Cardiac muscle cell (in vitro differentiated cells and primary cell): ENCODE measurements around the gene HSPB2. TPM values are rescaled to one million over a fixed set of nuclear protein-coding genes. Genes with fewer than 3 reads are reported as not detected.

Experiments used
- DNase-seq, 2 donors: peaks; one replicate each; pipeline versions ENCODE4 v3.0.0 to v3.0.0-alpha.2; 2010 to 2017; ENCODE audit warnings: low read depth in 1 of 2, low spot score in 1 of 2
- H3K27ac ChIP-seq: fragments of 200-600 bp; sonication (generic); 2 replicates; pipeline ENCODE4 v1.5.1; 2016
- H3K27me3 ChIP-seq: fragments of 200-600 bp; sonication (generic); 2 replicates; pipeline ENCODE4 v1.6.0; 2016; ENCODE audit warnings: control low read depth
- H3K36me3 ChIP-seq: fragments of 200-600 bp; sonication (generic); 2 replicates; pipeline ENCODE4 v1.5.1; 2016; ENCODE audit warnings: control low read depth
- H3K4me1 ChIP-seq: fragments of 200-600 bp; sonication (generic); 2 replicates; pipeline ENCODE4 v1.8.1; 2017; ENCODE audit warnings: low read depth, mild to moderate bottlenecking, mixed run types
- H3K4me3 ChIP-seq: fragments of 200-600 bp; sonication (generic); 2 replicates; pipeline ENCODE4 v1.5.1; 2016; ENCODE audit warnings: mild to moderate bottlenecking
- H3K9me3 ChIP-seq: fragments of 200-600 bp; sonication (generic); 2 replicates; pipeline ENCODE4 v1.5.1; 2017; ENCODE audit warnings: low read depth, mild to moderate bottlenecking, control low read depth
- CTCF ChIP-seq: IDR thresholded peaks from 2 replicates; pipeline ENCODE4 v1.5.1; 2012; ENCODE audit warnings: low read depth, mild to moderate bottlenecking, low read length
- polyA plus RNA-seq: library from polyadenylated mRNA; unstranded; fragments of >200 nt; fragmentation: Nextera tagmentation; extraction: Ambion mirVana; gene quantifications from 2 replicates; pipeline ENCODE4 v1.2.1, GENCODE V29; 2016
- total RNA-seq: library from RNA; depleted of rRNA; stranded (reverse); fragments of >200 nt; gene quantifications from 2 replicates; pipeline ENCODE4 v1.2.3, GENCODE V29; 2016

HSPB2 gene
- 0.36 and 0.74 TPM in 2 replicates for total RNA-seq
- polyA plus RNA-seq = 6.6 and 9.2 TPM in 2 replicates

GRCh38 chr11:111912535-111912934, at the start of gene HSPB2:
HSPB2 (plus strand) TSS chr11:111912734; CDS start chr11:111912830, 96 bp downstream.
- no peak within 1 kb of the TSS for H3K4me3 ChIP-seq
- peaks cover 41% of the 10 kb centered on the region for H3K4me1 ChIP-seq
- no peaks in the 10 kb centered on the region for H3K27me3 ChIP-seq
- peak within 1 kb of the TSS; percentile 80 for H3K27ac ChIP-seq
- no peaks in the 10 kb centered on the region for H3K9me3 ChIP-seq
- H3K36me3 ChIP-seq = no peaks in the 10 kb centered on the region
- no peak for TF ChIP-seq CTCF
- DNase-seq = no peak

GRCh38 chr11:111870113-111870512, 42.4 kb upstream of the HSPB2 start:
- H3K27ac ChIP-seq = no peak overlapping the region
- TF ChIP-seq CTCF = no peak
- no peaks in the 10 kb centered on the region for H3K27me3 ChIP-seq
- DNase-seq = no peak
- H3K36me3 ChIP-seq = peaks cover 32% of the 10 kb centered on the region
- H3K4me3 ChIP-seq = peak overlapping the region; percentile 80
- H3K4me1 ChIP-seq = peaks cover 5% of the 10 kb centered on the region
- no peaks in the 10 kb centered on the region for H3K9me3 ChIP-seq

GRCh38 chr11:111870522-111870885, 42.0 kb upstream of the HSPB2 start:
- peaks cover 5% of the 10 kb centered on the region for H3K4me1 ChIP-seq
- peak overlapping the region; percentile 80 for H3K4me3 ChIP-seq
- DNase-seq = no peak
- H3K27ac ChIP-seq = peak overlapping the region; percentile 90
- no peak for TF ChIP-seq CTCF
- no peaks in the 10 kb centered on the region for H3K27me3 ChIP-seq
- no peaks in the 10 kb centered on the region for H3K9me3 ChIP-seq
- peaks cover 28% of the 10 kb centered on the region for H3K36me3 ChIP-seq

- peak; percentile 82 to 89 for DNase-seq
- Histone ChIP-seq H3K27me3 (no peaks in the 10 kb centered on the region), H3K4me1 (peaks cover 5% of the 10 kb centered on the region), H3K9me3 (no peaks in the 10 kb centered on the region), H3K27ac (peak within 1 kb of the TSS; percentile 90), H3K4me3 (peak within 1 kb of the TSS; percentile 80), H3K36me3 (peaks cover 25% of the 10 kb centered on the region)
- peak; percentile 42 for TF ChIP-seq CTCF
These were observed 41.4 kb upstream of the HSPB2 start, which contains the start of gene ALG9 for GRCh38 chr11:111870886-111871692. ALG9 (minus strand) TSS chr11:111871581; CDS start chr11:111871482, 99 bp downstream.

GRCh38 chr11:111871693-111872161, 40.8 kb upstream of the HSPB2 start:
- Histone ChIP-seq H3K9me3 (no peaks in the 10 kb centered on the region), H3K27ac (peak overlapping the region; percentile 90), H3K36me3 (peaks cover 22% of the 10 kb centered on the region), H3K4me1 (peaks cover 5% of the 10 kb centered on the region), H3K27me3 (no peaks in the 10 kb centered on the region), H3K4me3 (peak overlapping the region; percentile 80)
- no peak for DNase-seq
- no peak for TF ChIP-seq CTCF
